ENCODE data around the gene ARFRP1. TPM values are rescaled to one million over a fixed set of nuclear protein-coding genes. Genes with fewer than 3 reads are reported as not detected.

ARFRP1 gene
- total and polyA plus RNA-seq, 2 of the 13 experiments (the other 11 are each of a cell fraction or from before 2014, with no cell fraction given) = 32.0 to 51.1 TPM

DNA sequence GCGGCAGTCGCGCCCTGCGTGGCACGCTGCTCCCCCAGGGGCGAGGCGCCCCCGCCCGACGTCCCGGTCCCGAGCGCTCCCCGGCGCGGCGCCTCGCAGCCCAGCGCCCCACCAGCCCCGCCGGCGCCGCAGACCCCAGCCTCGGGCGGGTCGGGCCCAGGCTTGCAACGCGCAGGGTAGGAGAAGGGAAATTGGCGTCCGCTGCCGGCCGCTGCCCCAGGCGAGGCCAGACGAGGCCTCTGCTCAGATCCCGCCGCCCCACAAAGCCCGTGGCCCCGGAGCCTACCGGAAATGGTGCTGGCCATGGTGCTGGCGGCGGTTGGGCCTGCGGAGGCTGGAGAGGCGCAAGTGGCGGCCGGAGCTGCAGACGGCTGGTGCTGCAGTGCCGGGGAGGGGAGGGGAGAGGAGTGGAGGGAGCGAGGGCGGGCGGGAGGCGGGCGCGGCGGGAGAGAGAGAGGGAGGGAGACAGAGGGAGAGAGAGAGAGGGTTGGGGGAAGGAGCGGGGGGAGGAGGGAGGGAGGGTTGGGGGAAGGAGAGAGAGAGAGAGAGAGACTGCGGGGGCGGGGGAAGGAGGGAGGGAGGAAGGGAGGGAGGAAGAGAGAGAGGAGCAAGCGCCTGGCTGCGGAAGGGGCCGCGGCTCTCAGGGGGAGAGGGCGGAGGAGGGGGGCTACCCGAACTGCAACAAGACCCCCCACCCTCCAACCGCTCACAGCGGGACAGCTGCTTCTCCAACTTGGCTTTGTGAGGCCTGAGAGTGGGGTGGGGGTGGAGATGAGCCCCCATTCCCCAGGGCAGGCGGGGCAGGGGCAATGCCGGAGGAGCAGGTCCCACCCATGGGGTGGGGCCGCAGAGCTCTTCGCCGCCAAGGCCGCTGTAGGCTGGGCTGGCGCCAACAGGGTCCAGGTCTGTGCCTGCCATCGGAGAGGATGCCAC, 54.5 kb downstream of the ARFRP1 start, which contains the start of gene STMN3 (continued):
- TF ChIP-seq, protein P1, sequence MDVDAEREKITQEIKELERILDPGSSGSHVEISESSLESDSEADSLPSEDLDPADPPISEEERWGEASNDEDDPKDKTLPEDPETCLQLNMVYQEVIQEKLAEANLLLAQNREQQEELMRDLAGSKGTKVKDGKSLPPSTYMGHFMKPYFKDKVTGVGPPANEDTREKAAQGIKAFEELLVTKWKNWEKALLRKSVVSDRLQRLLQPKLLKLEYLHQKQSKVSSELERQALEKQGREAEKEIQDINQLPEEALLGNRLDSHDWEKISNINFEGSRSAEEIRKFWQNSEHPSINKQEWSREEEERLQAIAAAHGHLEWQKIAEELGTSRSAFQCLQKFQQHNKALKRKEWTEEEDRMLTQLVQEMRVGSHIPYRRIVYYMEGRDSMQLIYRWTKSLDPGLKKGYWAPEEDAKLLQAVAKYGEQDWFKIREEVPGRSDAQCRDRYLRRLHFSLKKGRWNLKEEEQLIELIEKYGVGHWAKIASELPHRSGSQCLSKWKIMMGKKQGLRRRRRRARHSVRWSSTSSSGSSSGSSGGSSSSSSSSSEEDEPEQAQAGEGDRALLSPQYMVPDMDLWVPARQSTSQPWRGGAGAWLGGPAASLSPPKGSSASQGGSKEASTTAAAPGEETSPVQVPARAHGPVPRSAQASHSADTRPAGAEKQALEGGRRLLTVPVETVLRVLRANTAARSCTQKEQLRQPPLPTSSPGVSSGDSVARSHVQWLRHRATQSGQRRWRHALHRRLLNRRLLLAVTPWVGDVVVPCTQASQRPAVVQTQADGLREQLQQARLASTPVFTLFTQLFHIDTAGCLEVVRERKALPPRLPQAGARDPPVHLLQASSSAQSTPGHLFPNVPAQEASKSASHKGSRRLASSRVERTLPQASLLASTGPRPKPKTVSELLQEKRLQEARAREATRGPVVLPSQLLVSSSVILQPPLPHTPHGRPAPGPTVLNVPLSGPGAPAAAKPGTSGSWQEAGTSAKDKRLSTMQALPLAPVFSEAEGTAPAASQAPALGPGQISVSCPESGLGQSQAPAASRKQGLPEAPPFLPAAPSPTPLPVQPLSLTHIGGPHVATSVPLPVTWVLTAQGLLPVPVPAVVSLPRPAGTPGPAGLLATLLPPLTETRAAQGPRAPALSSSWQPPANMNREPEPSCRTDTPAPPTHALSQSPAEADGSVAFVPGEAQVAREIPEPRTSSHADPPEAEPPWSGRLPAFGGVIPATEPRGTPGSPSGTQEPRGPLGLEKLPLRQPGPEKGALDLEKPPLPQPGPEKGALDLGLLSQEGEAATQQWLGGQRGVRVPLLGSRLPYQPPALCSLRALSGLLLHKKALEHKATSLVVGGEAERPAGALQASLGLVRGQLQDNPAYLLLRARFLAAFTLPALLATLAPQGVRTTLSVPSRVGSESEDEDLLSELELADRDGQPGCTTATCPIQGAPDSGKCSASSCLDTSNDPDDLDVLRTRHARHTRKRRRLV (CRISPR knock-in tag; IDR thresholded peaks at IDR 0.05) = 0 out of 2 replicates have a peak, but pooled peaks have one; percentile 72
- TF ChIP-seq NFE2 (CRISPR knock-in tag; IDR thresholded peaks at IDR 0.05) (peak; percentile 74), PBX2 (CRISPR knock-in tag; IDR thresholded peaks at IDR 0.05) (no peak; the same call in 1 of the 2 replicates), CCAR2 (optimal IDR thresholded peaks at IDR 0.05; ENCODE audit: low read depth, low read length) (no peak), NFIC (IDR thresholded peaks at IDR 0.05; ENCODE audit: low read length) (no peak), ZNF383 (CRISPR knock-in tag; IDR thresholded peaks at IDR 0.05; ENCODE audit: borderline replicate concordance) (0 out of 2 replicates have a peak, but pooled peaks have one; percentile 62), MED8 (CRISPR knock-in tag; IDR thresholded peaks at IDR 0.05; ENCODE audit: insufficient replicate concordance) (peak; percentile 54), PAF1 (CRISPR knock-in tag; IDR thresholded peaks at IDR 0.05) (no peak), FOSL1 (CRISPR knock-in tag; IDR thresholded peaks at IDR 0.05; ENCODE audit: borderline replicate concordance) (peak; percentile 67; the same call in 1 of the 2 replicates), ZNF329 (CRISPR knock-in tag; IDR thresholded peaks at IDR 0.05; ENCODE audit: low read depth) (peak; percentile 94)
- TF ChIP-seq, protein P2, sequence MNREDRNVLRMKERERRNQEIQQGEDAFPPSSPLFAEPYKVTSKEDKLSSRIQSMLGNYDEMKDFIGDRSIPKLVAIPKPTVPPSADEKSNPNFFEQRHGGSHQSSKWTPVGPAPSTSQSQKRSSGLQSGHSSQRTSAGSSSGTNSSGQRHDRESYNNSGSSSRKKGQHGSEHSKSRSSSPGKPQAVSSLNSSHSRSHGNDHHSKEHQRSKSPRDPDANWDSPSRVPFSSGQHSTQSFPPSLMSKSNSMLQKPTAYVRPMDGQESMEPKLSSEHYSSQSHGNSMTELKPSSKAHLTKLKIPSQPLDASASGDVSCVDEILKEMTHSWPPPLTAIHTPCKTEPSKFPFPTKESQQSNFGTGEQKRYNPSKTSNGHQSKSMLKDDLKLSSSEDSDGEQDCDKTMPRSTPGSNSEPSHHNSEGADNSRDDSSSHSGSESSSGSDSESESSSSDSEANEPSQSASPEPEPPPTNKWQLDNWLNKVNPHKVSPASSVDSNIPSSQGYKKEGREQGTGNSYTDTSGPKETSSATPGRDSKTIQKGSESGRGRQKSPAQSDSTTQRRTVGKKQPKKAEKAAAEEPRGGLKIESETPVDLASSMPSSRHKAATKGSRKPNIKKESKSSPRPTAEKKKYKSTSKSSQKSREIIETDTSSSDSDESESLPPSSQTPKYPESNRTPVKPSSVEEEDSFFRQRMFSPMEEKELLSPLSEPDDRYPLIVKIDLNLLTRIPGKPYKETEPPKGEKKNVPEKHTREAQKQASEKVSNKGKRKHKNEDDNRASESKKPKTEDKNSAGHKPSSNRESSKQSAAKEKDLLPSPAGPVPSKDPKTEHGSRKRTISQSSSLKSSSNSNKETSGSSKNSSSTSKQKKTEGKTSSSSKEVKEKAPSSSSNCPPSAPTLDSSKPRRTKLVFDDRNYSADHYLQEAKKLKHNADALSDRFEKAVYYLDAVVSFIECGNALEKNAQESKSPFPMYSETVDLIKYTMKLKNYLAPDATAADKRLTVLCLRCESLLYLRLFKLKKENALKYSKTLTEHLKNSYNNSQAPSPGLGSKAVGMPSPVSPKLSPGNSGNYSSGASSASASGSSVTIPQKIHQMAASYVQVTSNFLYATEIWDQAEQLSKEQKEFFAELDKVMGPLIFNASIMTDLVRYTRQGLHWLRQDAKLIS (CRISPR knock-in tag; IDR thresholded peaks at IDR 0.05) = peak; percentile 87; the same call in 1 of the 2 replicates
- TF ChIP-seq, protein P3, sequence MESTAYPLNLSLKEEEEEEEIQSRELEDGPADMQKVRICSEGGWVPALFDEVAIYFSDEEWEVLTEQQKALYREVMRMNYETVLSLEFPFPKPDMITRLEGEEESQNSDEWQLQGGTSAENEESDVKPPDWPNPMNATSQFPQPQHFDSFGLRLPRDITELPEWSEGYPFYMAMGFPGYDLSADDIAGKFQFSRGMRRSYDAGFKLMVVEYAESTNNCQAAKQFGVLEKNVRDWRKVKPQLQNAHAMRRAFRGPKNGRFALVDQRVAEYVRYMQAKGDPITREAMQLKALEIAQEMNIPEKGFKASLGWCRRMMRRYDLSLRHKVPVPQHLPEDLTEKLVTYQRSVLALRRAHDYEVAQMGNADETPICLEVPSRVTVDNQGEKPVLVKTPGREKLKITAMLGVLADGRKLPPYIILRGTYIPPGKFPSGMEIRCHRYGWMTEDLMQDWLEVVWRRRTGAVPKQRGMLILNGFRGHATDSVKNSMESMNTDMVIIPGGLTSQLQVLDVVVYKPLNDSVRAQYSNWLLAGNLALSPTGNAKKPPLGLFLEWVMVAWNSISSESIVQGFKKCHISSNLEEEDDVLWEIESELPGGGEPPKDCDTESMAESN (CRISPR knock-in tag; conservative IDR thresholded peaks at IDR 0.05) = peak; percentile 90
- TF ChIP-seq, protein P4, sequence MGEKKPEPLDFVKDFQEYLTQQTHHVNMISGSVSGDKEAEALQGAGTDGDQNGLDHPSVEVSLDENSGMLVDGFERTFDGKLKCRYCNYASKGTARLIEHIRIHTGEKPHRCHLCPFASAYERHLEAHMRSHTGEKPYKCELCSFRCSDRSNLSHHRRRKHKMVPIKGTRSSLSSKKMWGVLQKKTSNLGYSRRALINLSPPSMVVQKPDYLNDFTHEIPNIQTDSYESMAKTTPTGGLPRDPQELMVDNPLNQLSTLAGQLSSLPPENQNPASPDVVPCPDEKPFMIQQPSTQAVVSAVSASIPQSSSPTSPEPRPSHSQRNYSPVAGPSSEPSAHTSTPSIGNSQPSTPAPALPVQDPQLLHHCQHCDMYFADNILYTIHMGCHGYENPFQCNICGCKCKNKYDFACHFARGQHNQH (CRISPR knock-in tag; IDR thresholded peaks at IDR 0.05) = peak; percentile 97
